Ishikawa (cell line): ENCODE results near the gene TMEM131.

ENCODE experiments used
- CEBPB ChIP-seq: IDR thresholded peaks from 2 replicates; pipeline ENCODE4 v1.6.1; 2012
- CREB1 ChIP-seq: IDR thresholded peaks from 2 replicates; pipeline ENCODE4 v1.6.1; 2012; ENCODE audit warnings: low read depth
- EGR1 ChIP-seq: IDR thresholded peaks from 2 replicates; pipeline ENCODE4 v1.6.1; 2012
- EP300 ChIP-seq: IDR thresholded peaks from 2 replicates; pipeline ENCODE4 v1.6.1; 2012; ENCODE audit warnings: borderline replicate concordance
- FOXM1 ChIP-seq: IDR thresholded peaks from 2 replicates; pipeline ENCODE4 v1.6.1; 2012; ENCODE audit warnings: low read depth, borderline replicate concordance
- MAX ChIP-seq: IDR thresholded peaks from 2 replicates; pipeline ENCODE4 v1.6.1; 2012
- NFIC ChIP-seq: IDR thresholded peaks from 2 replicates; pipeline ENCODE4 v1.6.1; 2012
- RAD21 ChIP-seq: IDR thresholded peaks from 2 replicates; pipeline ENCODE4 v1.6.1; 2012; ENCODE audit warnings: low read depth
- REST ChIP-seq: IDR thresholded peaks from 2 replicates; pipeline ENCODE4 v1.6.1; 2012; ENCODE audit warnings: low read depth, mild to moderate bottlenecking
- TAF1 ChIP-seq: IDR thresholded peaks from 2 replicates; pipeline ENCODE4 v1.6.1; 2012; ENCODE audit warnings: low read depth, mild to moderate bottlenecking
- TCF12 ChIP-seq: IDR thresholded peaks from 2 replicates; pipeline ENCODE4 v1.6.1; 2012; ENCODE audit warnings: low read depth
- TEAD4 ChIP-seq: IDR thresholded peaks from 2 replicates; pipeline ENCODE4 v1.6.1; 2012
- USF1 ChIP-seq: IDR thresholded peaks from 2 replicates; pipeline ENCODE4 v1.6.1; 2012
- YY1 ChIP-seq: IDR thresholded peaks from 2 replicates; pipeline ENCODE4 v1.6.1; 2012; ENCODE audit warnings: low read depth
- ZBTB7A ChIP-seq: IDR thresholded peaks from 2 replicates; pipeline ENCODE4 v1.6.1; 2012; ENCODE audit warnings: low read depth

Gene TMEM131

DNA sequence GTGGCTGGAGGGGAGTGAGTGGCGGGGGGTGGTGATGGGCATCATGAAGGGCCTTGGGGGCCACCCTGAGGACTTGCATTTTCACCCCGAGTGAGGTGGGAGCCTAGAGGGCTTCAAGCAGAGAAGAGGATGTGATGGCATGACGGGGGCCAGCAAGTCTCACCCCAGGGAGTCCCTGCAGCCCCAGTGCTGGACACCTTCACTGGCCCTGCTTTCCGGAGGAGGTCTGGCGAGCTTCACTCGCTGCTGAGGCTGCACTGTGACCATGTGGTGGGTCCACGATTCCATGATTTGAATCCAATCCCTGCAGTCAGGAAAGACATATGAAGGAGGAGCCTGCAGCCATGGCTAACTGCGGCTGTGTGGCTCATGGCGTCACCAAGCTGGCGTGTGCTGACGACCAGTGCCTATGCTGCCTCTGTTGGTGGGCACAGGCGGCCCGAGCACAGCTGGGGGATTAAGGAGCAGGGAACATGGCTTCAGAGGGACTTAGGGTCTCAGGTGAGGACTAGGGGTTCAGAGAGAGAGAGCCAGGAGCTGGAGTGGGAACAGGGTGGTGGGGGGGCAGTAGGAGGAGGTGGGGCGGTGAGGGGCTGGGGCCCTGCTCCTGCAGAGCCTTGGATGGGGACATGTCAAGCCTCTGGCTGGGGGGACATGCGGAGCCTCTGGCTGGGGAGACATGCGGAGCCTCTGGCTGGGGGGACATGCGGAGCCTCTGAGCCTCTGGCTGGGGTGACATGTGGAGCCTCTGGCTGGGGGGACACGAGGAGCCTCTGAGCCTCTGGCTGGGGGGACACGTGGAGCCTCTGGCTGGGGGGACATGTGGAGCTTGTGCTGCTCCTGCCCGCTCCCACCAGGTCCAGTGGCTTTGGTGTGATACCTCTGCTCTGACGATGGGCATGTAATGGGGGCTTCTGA, 278.8 kb downstream of the TMEM131 start:
- no peak for TF ChIP-seq EP300
- TF ChIP-seq FOXM1: no peak
- no peak for TF ChIP-seq TCF12
- TF ChIP-seq EGR1: no peak
- TF ChIP-seq TEAD4: no peak
- no peak for TF ChIP-seq USF1
- TF ChIP-seq TAF1: no peak
- no peak for TF ChIP-seq RAD21
- TF ChIP-seq CREB1: no peak
- no peak for TF ChIP-seq REST
- TF ChIP-seq NFIC: no peak
- TF ChIP-seq YY1: no peak

DNA sequence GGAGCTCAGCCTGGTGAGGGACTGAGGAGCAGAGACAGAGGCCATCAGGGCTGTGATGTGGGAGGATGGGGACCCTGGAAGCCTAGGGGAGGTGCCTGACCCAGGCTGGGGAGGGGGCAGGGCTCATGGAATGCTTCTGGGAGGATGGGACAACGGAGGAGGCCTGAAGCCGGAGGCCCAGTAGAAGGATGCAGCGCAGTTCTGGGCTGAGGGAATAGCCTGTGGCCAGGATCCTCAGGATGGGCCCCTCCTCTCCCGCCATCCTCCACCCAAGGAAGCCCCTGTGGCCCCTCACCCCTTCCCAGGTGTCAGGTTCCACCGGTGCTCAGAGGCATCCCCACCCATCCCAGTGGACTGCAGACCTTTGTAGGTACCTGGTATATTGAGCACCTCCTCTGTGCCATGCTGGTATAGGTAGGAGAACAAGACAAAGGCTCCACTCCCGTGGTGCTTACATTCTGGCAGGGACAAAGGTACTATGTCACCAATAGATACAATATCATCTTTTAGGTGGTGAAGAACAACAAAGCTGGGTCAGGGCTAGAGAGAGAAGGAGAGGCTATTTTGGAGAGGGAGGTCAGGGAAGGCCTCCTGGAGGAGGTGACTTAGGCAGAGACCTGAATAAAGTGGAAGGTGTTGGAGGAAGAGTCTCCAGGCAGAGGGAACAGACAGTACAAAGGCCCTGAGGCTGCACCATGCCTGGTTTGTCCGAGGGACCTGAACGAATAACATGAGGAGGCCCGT, 279.6 kb downstream of the TMEM131 start:
- TF ChIP-seq TEAD4 (no peak), REST (no peak), NFIC (no peak), CEBPB (no peak), TAF1 (no peak), EP300 (no peak), TCF12 (no peak), USF1 (no peak), FOXM1 (no peak), EGR1 (no peak), RAD21 (no peak), CREB1 (no peak)

DNA sequence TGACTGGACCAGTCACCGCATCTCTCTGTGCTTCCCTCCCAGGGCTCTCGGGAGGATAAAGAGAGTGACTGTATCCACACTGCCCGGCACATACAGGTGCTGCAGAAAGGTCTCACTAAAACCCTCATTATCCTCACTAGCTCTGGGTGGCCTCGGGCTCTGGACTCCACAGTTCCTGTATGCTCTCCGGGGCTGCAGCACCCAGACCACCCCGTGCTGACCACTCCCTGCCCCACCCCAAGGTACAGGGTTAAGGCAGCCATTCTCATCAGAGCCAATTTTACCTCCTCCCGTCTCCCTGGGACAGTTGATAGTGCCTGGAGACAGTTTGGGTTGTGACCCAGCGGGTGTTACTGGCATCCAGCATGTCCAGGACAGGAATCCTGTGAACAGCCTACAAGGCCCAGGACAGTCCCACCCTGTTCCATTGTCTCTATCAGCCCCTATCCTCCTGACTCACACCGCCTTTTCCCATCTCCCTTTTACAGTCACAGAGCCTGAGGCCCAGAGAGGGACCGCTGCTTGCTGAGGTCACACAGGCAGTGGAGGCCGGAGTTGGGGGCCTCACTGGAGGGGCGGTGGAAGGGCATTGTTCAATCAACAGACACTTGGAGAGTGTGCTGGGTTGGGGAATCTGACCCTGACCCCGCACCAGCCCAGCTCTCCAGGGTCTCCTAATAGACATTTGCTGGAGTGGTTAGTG, 280.6 kb downstream of the TMEM131 start:
- TF ChIP-seq USF1: no peak
- TF ChIP-seq EGR1: no peak
- TF ChIP-seq FOXM1: no peak
- TF ChIP-seq YY1: no peak

DNA sequence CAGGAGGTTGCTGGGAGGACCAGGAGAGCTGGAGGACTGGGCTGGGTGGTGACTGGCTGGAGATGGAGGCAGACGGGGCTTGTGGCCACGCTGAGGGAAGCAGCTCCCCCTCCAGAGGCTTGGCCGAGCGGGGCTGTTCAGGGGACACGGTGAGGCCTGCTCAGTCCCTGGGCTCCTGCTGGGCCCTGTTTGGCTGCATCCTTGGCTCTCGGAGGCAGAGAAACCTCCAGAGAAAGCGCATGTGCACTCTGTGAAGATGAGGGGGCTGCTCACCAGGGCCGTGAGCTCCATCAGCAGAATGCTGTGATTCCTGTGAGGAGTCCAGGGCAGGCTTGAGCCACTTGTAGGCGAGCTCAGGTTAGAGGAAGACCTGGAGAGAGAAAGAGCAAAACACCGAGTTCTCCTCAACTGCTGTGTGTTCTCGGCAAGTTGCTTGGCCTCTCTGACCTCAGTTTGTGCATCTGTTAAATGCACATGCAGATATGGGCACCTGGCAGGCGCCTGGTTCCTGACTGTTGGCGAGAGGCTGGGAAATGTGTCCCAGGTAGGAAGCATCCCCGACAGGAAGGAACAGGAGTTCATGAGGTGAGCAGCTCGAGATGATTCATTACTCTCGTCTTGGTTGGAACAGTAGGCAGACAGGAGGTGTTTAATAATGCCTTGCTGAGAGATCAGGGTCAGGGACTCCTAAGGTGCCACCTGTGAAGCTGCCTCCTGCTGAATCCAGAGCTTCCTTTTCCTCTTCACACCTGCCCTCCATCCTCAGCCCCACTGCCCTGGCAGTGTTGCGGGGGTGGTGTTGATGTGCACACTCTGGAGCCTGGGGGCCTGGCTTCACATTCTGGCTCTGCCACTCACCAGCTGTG, 281.4 kb downstream of the TMEM131 start:
- TF ChIP-seq MAX (no peak), NFIC (no peak), TCF12 (no peak), TEAD4 (no peak), EP300 (no peak), FOXM1 (no peak), YY1 (no peak), CREB1 (no peak), CEBPB (no peak), TAF1 (no peak), ZBTB7A (no peak), REST (no peak)
